A549 treated with AZD9567 at 1 μM for 4 hours (cell line): ENCODE measurements around the gene HBE1. TPM values are rescaled to one million over a fixed set of nuclear protein-coding genes. Genes with fewer than 3 reads are reported as not detected.

Source experiments
- total RNA-seq: library from RNA; stranded (reverse); fragments of 200-300 nt; extraction: Qiagen RNA extraction; gene quantifications from 5 replicates; pipeline ENCODE4 v1.2.3, GENCODE V29; 2022; ENCODE audit not compliant: insufficient read depth

Gene HBE1
- total RNA-seq: not detected in 5 replicates

DNA sequence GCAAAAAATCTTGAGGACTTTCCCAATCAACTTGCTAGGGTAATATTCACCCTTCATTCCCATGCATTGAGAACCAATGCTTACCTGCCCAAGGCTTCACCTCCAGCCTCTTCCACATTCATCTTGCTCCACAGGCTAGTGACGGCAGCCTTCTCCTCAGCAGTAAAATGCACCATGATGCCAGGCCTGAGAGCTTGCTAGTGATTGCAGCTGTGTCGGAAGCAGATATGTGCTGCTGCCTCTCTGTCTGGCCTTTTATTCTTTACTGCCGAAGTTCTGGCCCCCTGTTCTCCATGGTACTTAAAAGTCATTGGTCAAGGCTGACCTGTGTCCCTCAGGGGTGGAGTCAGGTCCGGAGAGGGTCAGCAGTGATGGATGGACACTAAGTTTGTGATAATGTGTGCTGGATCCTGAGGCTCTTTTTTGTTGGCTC, at the start of gene HBE1:
Gene HBE1 (minus strand): TSS at position 231 of the 433 bp plus-strand sequence. CDS start 55 bp downstream, at position 176.

DNA sequence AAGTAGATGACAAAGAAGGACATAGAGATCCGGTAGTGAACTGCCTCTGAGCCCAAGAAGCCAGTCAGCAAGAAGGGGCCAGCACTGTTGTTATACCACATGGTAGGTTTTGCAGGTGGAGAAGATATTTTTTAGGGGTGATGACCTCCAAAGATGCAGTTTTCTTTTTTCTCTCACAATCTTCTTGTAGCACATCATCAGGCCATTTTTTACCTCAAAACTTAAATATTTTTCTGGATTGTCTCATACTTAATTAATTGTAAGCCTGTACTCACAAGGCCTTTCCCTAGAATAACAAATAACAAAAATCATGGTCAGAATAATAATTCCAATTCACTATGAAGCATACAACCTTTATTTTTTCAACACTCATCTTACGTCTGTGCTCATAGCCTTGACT, 32.1 kb upstream of the HBE1 start, which contains the start of gene OR51B4:
Gene OR51B4 (minus strand): TSS at position 101 of the 400 bp plus-strand sequence. CDS start 0 bp downstream, at position 101.

DNA sequence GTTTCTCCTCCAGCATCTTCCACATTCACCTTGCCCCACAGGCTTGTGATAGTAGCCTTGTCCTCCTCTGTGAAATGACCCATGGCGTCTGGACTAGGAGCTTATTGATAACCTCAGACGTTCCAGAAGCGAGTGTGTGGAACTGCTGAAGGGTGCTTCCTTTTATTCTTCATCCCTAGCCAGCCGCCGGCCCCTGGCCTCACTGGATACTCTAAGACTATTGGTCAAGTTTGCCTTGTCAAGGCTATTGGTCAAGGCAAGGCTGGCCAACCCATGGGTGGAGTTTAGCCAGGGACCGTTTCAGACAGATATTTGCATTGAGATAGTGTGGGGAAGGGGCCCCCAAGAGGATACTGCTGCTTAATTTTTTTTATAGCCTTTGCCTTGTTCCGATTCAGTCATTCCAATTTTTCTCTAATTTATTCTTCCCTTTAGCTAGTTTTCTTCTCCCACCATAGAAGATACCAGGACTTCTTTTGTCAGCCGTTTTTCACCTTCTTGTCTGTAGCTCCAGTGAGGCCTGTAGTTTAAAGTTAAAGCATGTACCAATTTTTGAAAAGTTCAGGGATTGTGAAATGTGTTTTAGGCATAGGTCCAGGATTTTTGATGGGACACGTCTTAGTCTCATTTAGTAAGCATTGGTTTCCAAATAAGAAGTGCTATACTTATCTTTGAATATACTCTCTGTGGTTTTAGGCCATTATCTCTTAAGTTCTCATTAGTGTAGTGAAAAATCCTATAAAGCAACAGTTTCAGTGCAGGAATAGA, 14.9 kb downstream of the HBE1 start, which contains the start of gene HBG2:
Gene HBG2 (minus strand): TSS at position 136 of the 768 bp plus-strand sequence. CDS start 53 bp downstream, at position 83.

DNA sequence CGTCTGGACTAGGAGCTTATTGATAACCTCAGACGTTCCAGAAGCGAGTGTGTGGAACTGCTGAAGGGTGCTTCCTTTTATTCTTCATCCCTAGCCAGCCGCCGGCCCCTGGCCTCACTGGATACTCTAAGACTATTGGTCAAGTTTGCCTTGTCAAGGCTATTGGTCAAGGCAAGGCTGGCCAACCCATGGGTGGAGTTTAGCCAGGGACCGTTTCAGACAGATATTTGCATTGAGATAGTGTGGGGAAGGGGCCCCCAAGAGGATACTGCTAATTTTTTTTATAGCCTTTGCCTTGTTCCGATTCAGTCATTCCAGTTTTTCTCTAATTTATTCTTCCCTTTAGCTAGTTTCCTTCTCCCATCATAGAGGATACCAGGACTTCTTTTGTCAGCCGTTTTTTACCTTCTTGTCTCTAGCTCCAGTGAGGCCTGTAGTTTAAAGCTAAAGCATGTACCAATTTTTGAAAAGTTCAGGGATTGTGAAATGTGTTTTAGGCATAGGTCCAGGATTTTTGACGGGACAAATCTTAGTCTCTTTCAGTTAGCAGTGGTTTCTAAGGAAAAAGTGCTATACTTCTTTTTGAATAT, 19.8 kb downstream of the HBE1 start, which contains the start of gene HBG1:
Gene HBG1 (minus strand): TSS at position 51 of the 590 bp plus-strand sequence. CDS start 53 bp downstream, outside the sequence.

DNA sequence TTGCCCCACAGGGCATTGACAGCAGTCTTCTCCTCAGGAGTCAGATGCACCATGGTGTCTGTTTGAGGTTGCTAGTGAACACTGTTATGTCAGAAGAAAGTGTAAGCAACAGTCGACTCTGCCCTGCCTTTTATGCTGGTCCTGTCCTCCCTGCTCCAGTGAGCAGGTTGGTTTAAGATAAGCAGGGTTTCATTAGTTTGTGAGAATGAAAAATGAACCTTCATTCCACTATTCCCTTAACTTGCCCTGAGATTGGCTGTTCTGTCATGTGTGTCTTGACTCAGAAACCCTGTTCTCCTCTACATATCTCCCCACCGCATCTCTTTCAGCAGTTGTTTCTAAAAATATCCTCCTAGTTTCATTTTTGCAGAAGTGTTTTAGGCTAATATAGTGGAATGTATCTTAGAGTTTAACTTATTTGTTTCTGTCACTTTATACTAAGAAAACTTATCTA, 35.3 kb downstream of the HBE1 start, which contains the start of gene HBD:
Gene HBD (minus strand): TSS at position 103 of the 454 bp plus-strand sequence. CDS start 50 bp downstream, at position 53.

DNA sequence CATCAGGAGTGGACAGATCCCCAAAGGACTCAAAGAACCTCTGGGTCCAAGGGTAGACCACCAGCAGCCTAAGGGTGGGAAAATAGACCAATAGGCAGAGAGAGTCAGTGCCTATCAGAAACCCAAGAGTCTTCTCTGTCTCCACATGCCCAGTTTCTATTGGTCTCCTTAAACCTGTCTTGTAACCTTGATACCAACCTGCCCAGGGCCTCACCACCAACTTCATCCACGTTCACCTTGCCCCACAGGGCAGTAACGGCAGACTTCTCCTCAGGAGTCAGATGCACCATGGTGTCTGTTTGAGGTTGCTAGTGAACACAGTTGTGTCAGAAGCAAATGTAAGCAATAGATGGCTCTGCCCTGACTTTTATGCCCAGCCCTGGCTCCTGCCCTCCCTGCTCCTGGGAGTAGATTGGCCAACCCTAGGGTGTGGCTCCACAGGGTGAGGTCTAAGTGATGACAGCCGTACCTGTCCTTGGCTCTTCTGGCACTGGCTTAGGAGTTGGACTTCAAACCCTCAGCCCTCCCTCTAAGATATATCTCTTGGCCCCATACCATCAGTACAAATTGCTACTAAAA, 42.9 kb downstream of the HBE1 start, which contains the start of gene HBB:
Gene HBB (minus strand): TSS at position 340 of the 579 bp plus-strand sequence. CDS start 50 bp downstream, at position 290.

Other genes starting within 250 kb of the HBE1 start
- gene OR52J3, start 223.4 kb downstream of the HBE1 start, total RNA-seq: not detected in 5 replicates
- not detected in 5 replicates for gene OR52E2, start 210.3 kb downstream of the HBE1 start, total RNA-seq
- gene OR52E1, start 200.4 kb downstream of the HBE1 start, total RNA-seq: not detected in 5 replicates
- gene OR52A5, start 131.6 kb downstream of the HBE1 start, total RNA-seq: not detected in 5 replicates
- not detected in 5 replicates for gene OR52A1, start 115.2 kb downstream of the HBE1 start, total RNA-seq
- not detected in 5 replicates for gene OR51V1, start 69.3 kb downstream of the HBE1 start, total RNA-seq
- gene HBB, start 42.9 kb downstream of the HBE1 start, total RNA-seq: not detected in 5 replicates
- not detected in 5 replicates for gene HBD, start 35.5 kb downstream of the HBE1 start, total RNA-seq
- gene HBG1, start 20.1 kb downstream of the HBE1 start, total RNA-seq: not detected in 5 replicates
- not detected in 5 replicates for gene HBG2, start 15.2 kb downstream of the HBE1 start, total RNA-seq
- not detected in 5 replicates for gene OR51B4, start 32.0 kb upstream of the HBE1 start, total RNA-seq
- gene OR51B2, start 54.4 kb upstream of the HBE1 start, total RNA-seq: not detected in 5 replicates
- 0.09 TPM in 1 of 5 replicates, not detected in the others for gene OR51B5, start 73.6 kb upstream of the HBE1 start, total RNA-seq
- not detected in 5 replicates for gene OR51B6, start 81.6 kb upstream of the HBE1 start, total RNA-seq
- gene OR51M1, start 113.9 kb upstream of the HBE1 start, total RNA-seq: not detected in 5 replicates
- not detected in 5 replicates for gene OR51Q1, start 152.2 kb upstream of the HBE1 start, total RNA-seq
- not detected in 5 replicates for gene OR51I1, start 171.6 kb upstream of the HBE1 start, total RNA-seq
- gene OR51I2, start 179.4 kb upstream of the HBE1 start, total RNA-seq: not detected in 5 replicates
- not detected in 5 replicates for gene OR52D1, start 218.7 kb upstream of the HBE1 start, total RNA-seq
- not detected in 5 replicates for gene UBQLN3, start 240.0 kb upstream of the HBE1 start, total RNA-seq
- gene UBQLNL, start 246.8 kb upstream of the HBE1 start, total RNA-seq: 0.03 to 0.05 TPM in 2 of 5 replicates, not detected in the others